Stimulated activated naive CD8-positive, alpha-beta T cell treated with anti-CD3 and anti-CD28 coated beads, Interleukin-15, amount 100 ng/mL, for 72 hours (primary cell): ENCODE data around the gene SLC12A8.
"Not testable (repeated sequence)": the region's sequence is repeated elsewhere in the genome, so short reads cannot be mapped to it uniquely, and the experiment has no call there.

Source experiments
- ATAC-seq: fragments of 150-1000 bp; cut with Tn5 transposase; 2 replicates; pipeline ENCODE4 v1.10.0; 2021; ENCODE audit warnings: mild to moderate bottlenecking, moderate library complexity
- DNase-seq, 2 donors: peaks; one replicate each; pipeline ENCODE4 v3.0.0; 2021 to 2022
- H3K27ac Mint-ChIP-seq, 2 donors: one replicate each; pipeline ENCODE4 v1.8.0; 2022; ENCODE audit warnings: mild to moderate bottlenecking in 2 of 2, mixed read lengths in 2 of 2, moderate library complexity in 2 of 2
- H3K27me3 Mint-ChIP-seq: one replicate; pipeline ENCODE4 v1.8.0; 2022; ENCODE audit warnings: mixed read lengths
- H3K4me1 Mint-ChIP-seq: one replicate; pipeline ENCODE4 v1.8.0; 2022; ENCODE audit warnings: mild to moderate bottlenecking, mixed read lengths
- H3K4me3 Mint-ChIP-seq, 2 donors: one replicate each; pipeline ENCODE4 v1.8.0; 2022; ENCODE audit warnings: mild to moderate bottlenecking in 2 of 2, mixed read lengths in 2 of 2, moderate library complexity in 1 of 2
- H3K9me3 Mint-ChIP-seq, 2 donors: one replicate each; pipeline ENCODE4 v1.8.0; 2022; ENCODE audit warnings: mixed read lengths in 2 of 2

SLC12A8 gene

GRCh38 chr3:125110016-125110875, 102.3 kb downstream of the SLC12A8 start:
- DNase-seq (peak; percentile 32 to 46), ATAC-seq (peak; percentile 100)
- peaks cover 29% of the 10 kb centered on the region for H3K27me3 Mint-ChIP-seq
- peaks cover 1 to 4% of the 10 kb centered on the region in 2 donors for H3K9me3 Mint-ChIP-seq
- H3K27ac Mint-ChIP-seq = peak overlapping the region; percentile 10 to 14
- peaks cover 43% of the 10 kb centered on the region for H3K4me1 Mint-ChIP-seq
- H3K4me3 Mint-ChIP-seq = peak overlapping the region; percentile 25 to 36

- ATAC-seq = no peak
- H3K4me3 Mint-ChIP-seq = no peak overlapping the region
Observed at GRCh38 chr3:125109536-125109925, 103.0 kb downstream of the SLC12A8 start.

GRCh38 chr3:125108833-125109535, 103.6 kb downstream of the SLC12A8 start:
- ATAC-seq = no peak
- Mint-ChIP-seq H3K27me3 (peaks cover 16% of the 10 kb centered on the region), H3K4me1 (peaks cover 38% of the 10 kb centered on the region), H3K4me3 (no peak overlapping the region), H3K27ac (no peak overlapping the region), H3K9me3 (peaks cover 7 to 11% of the 10 kb centered on the region in 2 donors)
- no peak for DNase-seq

More at GRCh38 chr3:125109536-125109925, 103.0 kb downstream of the SLC12A8 start:
- Mint-ChIP-seq H3K27me3 (peaks cover 22% of the 10 kb centered on the region), H3K4me1 (peaks cover 38% of the 10 kb centered on the region), H3K9me3 (peaks cover 7 to 11% of the 10 kb centered on the region in 2 donors), H3K27ac (no peak overlapping the region)
- DNase-seq = no peak

- no peak overlapping the region for H3K4me3 Mint-ChIP-seq
- H3K27ac Mint-ChIP-seq = no peak overlapping the region
- H3K4me1 Mint-ChIP-seq = peaks cover 38% of the 10 kb centered on the region
- peaks cover 7 to 11% of the 10 kb centered on the region in 2 donors for H3K9me3 Mint-ChIP-seq
- ATAC-seq = no peak
- DNase-seq = no peak
- peaks cover 9% of the 10 kb centered on the region for H3K27me3 Mint-ChIP-seq
Observed at GRCh38 chr3:125107861-125108567, 104.5 kb downstream of the SLC12A8 start.

GRCh38 chr3:125107363-125107762, 105.2 kb downstream of the SLC12A8 start:
- H3K27ac Mint-ChIP-seq = no peak overlapping the region
- peaks cover 10% of the 10 kb centered on the region for H3K27me3 Mint-ChIP-seq
- peaks cover 36% of the 10 kb centered on the region for H3K4me1 Mint-ChIP-seq
- H3K4me3 Mint-ChIP-seq = no peak overlapping the region
- ATAC-seq (no peak), DNase-seq (no peak)
- peaks cover 7 to 11% of the 10 kb centered on the region in 2 donors for H3K9me3 Mint-ChIP-seq

GRCh38 chr3:125105116-125105515, 107.4 kb downstream of the SLC12A8 start:
- Mint-ChIP-seq H3K27ac (no peak overlapping the region), H3K4me3 (no peak overlapping the region), H3K9me3 (peaks cover 7 to 12% of the 10 kb centered on the region in 2 donors), H3K4me1 (peaks cover 13% of the 10 kb centered on the region), H3K27me3 (peaks cover 13% of the 10 kb centered on the region)
- DNase-seq (no peak), ATAC-seq (no peak)

GRCh38 chr3:125104639-125105038, 107.9 kb downstream of the SLC12A8 start:
- no peak for ATAC-seq
- Mint-ChIP-seq H3K4me1 (peaks cover 9% of the 10 kb centered on the region), H3K27ac (no peak overlapping the region), H3K4me3 (no peak overlapping the region), H3K27me3 (peaks cover 13% of the 10 kb centered on the region), H3K9me3 (peaks cover 12 to 17% of the 10 kb centered on the region in 2 donors)
- DNase-seq = no peak

- Mint-ChIP-seq H3K9me3 (peaks cover 17 to 18% of the 10 kb centered on the region in 2 donors), H3K27me3 (peaks cover 13% of the 10 kb centered on the region), H3K4me1 (no peaks in the 10 kb centered on the region), H3K27ac (no peak overlapping the region), H3K4me3 (no peak overlapping the region)
- no peak for DNase-seq
- ATAC-seq = no peak
Observed at GRCh38 chr3:125103406-125103805, 109.1 kb downstream of the SLC12A8 start.

- DNase-seq (no peak), ATAC-seq (no peak)
- H3K4me1 Mint-ChIP-seq = no peaks in the 10 kb centered on the region
- H3K4me3 Mint-ChIP-seq = no peak overlapping the region
- peaks cover 13% of the 10 kb centered on the region for H3K27me3 Mint-ChIP-seq
- peaks cover 17 to 18% of the 10 kb centered on the region in 2 donors for H3K9me3 Mint-ChIP-seq
- H3K27ac Mint-ChIP-seq = no peak overlapping the region
Observed at GRCh38 chr3:125102470-125102869, 110.1 kb downstream of the SLC12A8 start.

- H3K4me3 Mint-ChIP-seq = no peak overlapping the region
- H3K27ac Mint-ChIP-seq = no peak overlapping the region
- peaks cover 8 to 10% of the 10 kb centered on the region in 2 donors for H3K9me3 Mint-ChIP-seq
- H3K4me1 Mint-ChIP-seq = no peaks in the 10 kb centered on the region
- no peak for ATAC-seq
- no peak for DNase-seq
- H3K27me3 Mint-ChIP-seq = peaks cover 13% of the 10 kb centered on the region
Observed at GRCh38 chr3:125098611-125099291, 113.8 kb downstream of the SLC12A8 start.

- peaks cover 0 to 6% of the 10 kb centered on the region in 2 donors for H3K9me3 Mint-ChIP-seq
- no peak for DNase-seq
- no peaks in the 10 kb centered on the region for H3K4me1 Mint-ChIP-seq
- peak overlapping the region in 1 of 2 donors; percentile 3 for H3K27ac Mint-ChIP-seq
- ATAC-seq = no peak
- H3K4me3 Mint-ChIP-seq = no peak overlapping the region
- no peaks in the 10 kb centered on the region for H3K27me3 Mint-ChIP-seq
Observed at GRCh38 chr3:125090649-125091048, 121.9 kb downstream of the SLC12A8 start.

- Mint-ChIP-seq H3K27ac (no peak overlapping the region), H3K4me1 (no peaks in the 10 kb centered on the region), H3K4me3 (no peak overlapping the region), H3K9me3 (peaks cover 0 to 6% of the 10 kb centered on the region in 2 donors), H3K27me3 (peaks cover 9% of the 10 kb centered on the region)
- ATAC-seq (no peak), DNase-seq (no peak)
Observed at GRCh38 chr3:125087768-125088391, 124.7 kb downstream of the SLC12A8 start.

GRCh38 chr3:125085166-125085565, 127.4 kb downstream of the SLC12A8 start:
- DNase-seq (no peak), ATAC-seq (no peak)
- H3K4me3 Mint-ChIP-seq = no peak overlapping the region
- no peak overlapping the region for H3K27ac Mint-ChIP-seq
- H3K27me3 Mint-ChIP-seq = peaks cover 19% of the 10 kb centered on the region
- H3K9me3 Mint-ChIP-seq = no peaks in the 10 kb centered on the region
- no peaks in the 10 kb centered on the region for H3K4me1 Mint-ChIP-seq

GRCh38 chr3:125083776-125084175, 128.8 kb downstream of the SLC12A8 start:
- peaks cover 20% of the 10 kb centered on the region for H3K27me3 Mint-ChIP-seq
- H3K4me1 Mint-ChIP-seq = no peaks in the 10 kb centered on the region
- H3K9me3 Mint-ChIP-seq = no peaks in the 10 kb centered on the region
- H3K4me3 Mint-ChIP-seq = no peak overlapping the region
- DNase-seq (no peak), ATAC-seq (no peak)
- peak overlapping the region in 1 of 2 donors; percentile 51 for H3K27ac Mint-ChIP-seq

GRCh38 chr3:125082339-125082738, 130.2 kb downstream of the SLC12A8 start:
- H3K27ac Mint-ChIP-seq, H3K4me3 Mint-ChIP-seq, H3K4me1 Mint-ChIP-seq, ATAC-seq, DNase-seq, H3K9me3 Mint-ChIP-seq: not testable (repeated sequence)
- peaks cover 20% of the 10 kb centered on the region for H3K27me3 Mint-ChIP-seq
